ENCODE results near the gene ERH. TPM values are rescaled to one million over a fixed set of nuclear protein-coding genes. Genes with fewer than 3 reads are reported as not detected.
A peak's percentile ranks its signal among the peaks of the same experiment; 100 is the strongest.

Gene ERH
- total RNA-seq, 4 donors from 2014 or later = 46.7 to 49.2 (median 48.1) TPM

DNA sequence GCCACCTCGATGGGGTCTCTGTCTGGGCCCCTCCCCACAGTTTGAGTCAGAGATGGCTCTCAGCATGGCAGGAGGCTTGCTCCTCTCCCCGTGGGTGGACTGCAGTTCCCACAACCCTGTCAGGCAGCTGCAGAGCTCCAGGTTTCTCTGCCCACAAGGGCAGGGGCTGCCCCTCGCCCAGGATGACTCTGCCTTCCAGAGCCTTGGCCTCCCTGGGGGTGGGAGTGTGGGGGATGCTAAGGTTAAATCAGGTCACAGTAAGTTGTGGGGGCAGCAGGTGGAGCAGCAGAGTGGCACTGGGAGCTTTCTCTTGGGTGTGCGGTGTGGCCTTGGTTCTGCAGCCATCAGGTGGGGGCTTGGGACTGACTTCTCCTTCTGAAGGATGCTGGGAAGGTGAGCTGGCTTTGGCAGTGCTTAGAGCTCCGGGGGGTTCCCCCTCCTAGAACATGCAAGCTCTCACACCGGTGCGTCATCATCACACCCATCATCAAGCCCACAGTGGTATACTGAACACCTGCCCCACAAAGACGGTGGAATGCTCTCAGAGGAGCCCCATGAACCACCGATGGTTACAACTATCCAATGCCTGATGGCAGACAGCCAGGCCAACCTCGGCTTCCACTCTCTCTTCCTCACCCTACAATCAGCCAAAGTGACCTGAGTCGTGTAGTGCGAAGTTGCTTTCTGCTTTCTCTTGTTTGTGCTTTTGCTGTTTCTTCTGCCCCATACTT lies 39.7 kb downstream of the ERH start:
- Histone ChIP-seq H3K36me3 (no peaks in the 10 kb centered on the region), H3K27me3 (no peaks in the 10 kb centered on the region), H3K9me3 (no peaks in the 10 kb centered on the region), H3K4me1 (no peaks in the 10 kb centered on the region), H3K4me3 (no peak overlapping the region), H3K27ac (no peak overlapping the region)
- no peak for DNase-seq
- intact Hi-C loops (cut with DNase I; ENCODE audit: low total_unique reads) (no loop called here), in situ Hi-C loops (cut with MboI; ENCODE audit: low sequenced_read_pairs in 4 of 4) (no loop called here)
- TF ChIP-seq POLR2A (IDR thresholded peaks at IDR 0.05) = no peak
- TF ChIP-seq, protein P1, sequence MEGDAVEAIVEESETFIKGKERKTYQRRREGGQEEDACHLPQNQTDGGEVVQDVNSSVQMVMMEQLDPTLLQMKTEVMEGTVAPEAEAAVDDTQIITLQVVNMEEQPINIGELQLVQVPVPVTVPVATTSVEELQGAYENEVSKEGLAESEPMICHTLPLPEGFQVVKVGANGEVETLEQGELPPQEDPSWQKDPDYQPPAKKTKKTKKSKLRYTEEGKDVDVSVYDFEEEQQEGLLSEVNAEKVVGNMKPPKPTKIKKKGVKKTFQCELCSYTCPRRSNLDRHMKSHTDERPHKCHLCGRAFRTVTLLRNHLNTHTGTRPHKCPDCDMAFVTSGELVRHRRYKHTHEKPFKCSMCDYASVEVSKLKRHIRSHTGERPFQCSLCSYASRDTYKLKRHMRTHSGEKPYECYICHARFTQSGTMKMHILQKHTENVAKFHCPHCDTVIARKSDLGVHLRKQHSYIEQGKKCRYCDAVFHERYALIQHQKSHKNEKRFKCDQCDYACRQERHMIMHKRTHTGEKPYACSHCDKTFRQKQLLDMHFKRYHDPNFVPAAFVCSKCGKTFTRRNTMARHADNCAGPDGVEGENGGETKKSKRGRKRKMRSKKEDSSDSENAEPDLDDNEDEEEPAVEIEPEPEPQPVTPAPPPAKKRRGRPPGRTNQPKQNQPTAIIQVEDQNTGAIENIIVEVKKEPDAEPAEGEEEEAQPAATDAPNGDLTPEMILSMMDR (IDR thresholded peaks at IDR 0.05 in 4 of 5, conservative IDR thresholded peaks at IDR 0.05 in 1 of 5) = no peak
- ATAC-seq = no peak

DNA sequence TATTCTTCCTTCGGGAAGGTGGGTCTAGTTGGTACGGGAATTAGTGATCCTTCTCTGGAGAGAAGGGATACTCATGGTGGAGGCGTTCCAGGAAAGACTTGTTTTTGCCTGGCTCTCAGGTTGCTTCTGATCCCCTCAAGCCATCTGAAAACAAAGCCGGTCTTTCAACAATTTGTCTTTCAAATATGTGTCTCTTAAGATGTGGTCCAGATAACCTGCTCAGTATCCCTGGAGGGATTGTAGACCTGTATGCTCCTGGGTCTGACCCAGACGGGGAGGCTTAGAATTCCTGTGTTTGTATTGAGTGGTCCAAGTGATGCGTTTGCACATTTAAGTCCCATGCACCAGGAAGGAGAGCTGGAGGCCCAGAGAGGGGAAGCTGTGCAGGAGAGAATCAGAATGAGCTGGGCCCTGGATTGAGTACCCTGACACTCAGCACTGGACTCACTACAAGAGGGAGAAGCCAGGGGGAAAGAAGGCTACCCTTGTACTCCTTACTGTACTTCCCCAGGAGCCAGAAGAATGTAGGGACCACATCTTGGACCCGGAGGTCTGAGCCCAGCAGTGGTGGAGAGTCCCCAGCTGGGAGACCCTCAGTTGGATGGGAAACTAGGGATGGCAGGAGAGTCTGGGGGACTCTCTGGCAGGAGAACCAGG lies 40.4 kb downstream of the ERH start:
- intact Hi-C loops (cut with DNase I; ENCODE audit: low total_unique reads) = no loop called here
- H3K36me3 ChIP-seq = no peaks in the 10 kb centered on the region
- in situ Hi-C loops (cut with MboI; ENCODE audit: low sequenced_read_pairs in 4 of 4) = no loop called here
- H3K4me3 ChIP-seq = no peak overlapping the region
- H3K9me3 ChIP-seq = no peaks in the 10 kb centered on the region
- no peak for TF ChIP-seq POLR2A (IDR thresholded peaks at IDR 0.05)
- TF ChIP-seq, protein P1 (IDR thresholded peaks at IDR 0.05 in 4 of 5, conservative IDR thresholded peaks at IDR 0.05 in 1 of 5) = no peak
- DNase-seq (no peak), ATAC-seq (no peak)
- no peak overlapping the region for H3K27ac ChIP-seq
- H3K4me1 ChIP-seq = no peaks in the 10 kb centered on the region
- H3K27me3 ChIP-seq = no peaks in the 10 kb centered on the region

DNA sequence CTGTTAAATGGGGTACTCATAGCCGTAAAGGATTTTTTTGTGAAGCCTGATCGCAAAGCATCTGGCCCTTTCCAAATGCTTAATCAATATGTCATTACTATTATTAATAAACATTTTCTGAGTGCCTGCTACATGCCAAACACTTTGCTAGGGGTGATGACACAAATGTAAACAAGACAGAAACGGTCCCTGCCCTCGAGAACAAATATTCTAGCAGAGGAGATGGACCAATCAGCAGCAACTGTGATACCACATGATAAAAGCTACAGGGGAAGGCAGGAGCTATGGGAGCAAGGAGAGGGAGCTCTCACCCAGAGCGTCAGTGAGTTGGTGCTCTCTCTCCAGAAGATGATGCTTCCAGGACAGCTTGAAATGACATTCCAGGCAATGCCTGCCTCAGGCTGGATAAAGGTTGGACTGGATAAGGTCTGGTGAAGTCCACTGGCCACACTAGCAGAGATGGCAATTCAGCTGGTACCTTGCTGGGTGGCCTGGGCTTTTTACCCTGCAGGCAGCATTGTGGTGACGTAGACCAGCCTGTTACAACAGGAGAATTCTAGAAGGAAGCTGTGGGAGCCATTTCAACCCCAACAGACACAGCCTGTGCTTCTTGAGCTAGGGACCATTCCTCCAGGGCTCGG lies 41.1 kb downstream of the ERH start:
- no peaks in the 10 kb centered on the region for H3K27me3 ChIP-seq
- no peaks in the 10 kb centered on the region for H3K36me3 ChIP-seq
- in situ Hi-C loops (cut with MboI; ENCODE audit: low sequenced_read_pairs in 4 of 4) = no loop called here
- no peak overlapping the region for H3K4me3 ChIP-seq
- H3K27ac ChIP-seq = no peak overlapping the region
- TF ChIP-seq, protein P1 (IDR thresholded peaks at IDR 0.05 in 4 of 5, conservative IDR thresholded peaks at IDR 0.05 in 1 of 5) = no peak
- no peak for TF ChIP-seq POLR2A (IDR thresholded peaks at IDR 0.05)
- no peaks in the 10 kb centered on the region for H3K9me3 ChIP-seq
- intact Hi-C loops (cut with DNase I; ENCODE audit: low total_unique reads) = no loop called here
- no peak for ATAC-seq
- no peak for DNase-seq
- H3K4me1 ChIP-seq = no peaks in the 10 kb centered on the region

DNA sequence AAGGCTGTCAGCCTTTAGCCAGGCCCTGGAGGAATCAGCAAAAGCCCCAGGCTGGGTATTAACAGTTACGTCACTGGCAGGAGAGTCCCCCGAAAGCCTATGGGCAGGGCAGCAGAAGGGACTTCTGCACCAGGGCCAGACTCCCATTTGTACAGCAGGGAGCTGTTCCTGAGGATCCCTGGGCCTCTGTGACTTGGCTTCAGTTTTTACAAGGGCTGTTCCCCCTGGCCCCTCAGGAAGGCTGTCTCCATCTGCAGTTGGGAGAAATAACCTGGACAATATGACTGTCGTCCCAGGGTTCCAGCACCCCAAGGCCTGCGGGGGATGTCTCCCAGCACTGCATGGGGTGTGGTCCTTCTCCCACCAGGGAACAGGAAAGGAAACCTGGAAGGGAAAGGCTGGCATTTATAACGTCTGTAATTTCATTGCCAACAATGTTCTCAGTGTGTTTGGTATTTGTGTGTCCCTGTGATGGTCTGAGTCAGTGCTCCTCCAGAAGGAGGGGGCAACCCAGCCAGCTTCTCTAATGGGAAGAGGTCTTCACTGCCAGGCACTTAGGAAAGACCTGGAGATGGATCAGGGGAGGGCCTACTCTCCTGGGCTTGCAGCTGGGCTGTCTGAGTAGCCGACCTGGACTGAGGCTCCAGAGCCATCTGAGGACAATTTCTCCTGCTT lies 42.4 kb downstream of the ERH start:
- peak overlapping the region in 3 of 4 donors; percentile 22 to 53 (median 42) for H3K27ac ChIP-seq
- intact Hi-C loops (cut with DNase I; ENCODE audit: low total_unique reads) = no loop called here
- TF ChIP-seq, protein P1 (IDR thresholded peaks at IDR 0.05 in 4 of 5, conservative IDR thresholded peaks at IDR 0.05 in 1 of 5) = no peak
- no peak for TF ChIP-seq POLR2A (IDR thresholded peaks at IDR 0.05)

More for the DNA sequence above, 42.4 kb downstream of the ERH start:
- DNase-seq = peak; percentile 19 to 81
- in situ Hi-C loops (cut with MboI; ENCODE audit: low sequenced_read_pairs in 4 of 4) = no loop called here
- H3K36me3 ChIP-seq = no peaks in the 10 kb centered on the region
- ATAC-seq = peak; percentile 78 to 84
- no peak overlapping the region for H3K4me3 ChIP-seq
- H3K9me3 ChIP-seq = no peaks in the 10 kb centered on the region
- H3K4me1 ChIP-seq = no peaks in the 10 kb centered on the region
- no peaks in the 10 kb centered on the region for H3K27me3 ChIP-seq

Data from gastrocnemius medialis (tissue), 4 donors.